GM18505 (cell line): Measurements from ENCODE around the gene BAZ1A.

Experiments used
- ATAC-seq: cut with Tn5 transposase; IDR thresholded peaks from one replicate; pipeline ENCODE4 v1.9.1; 2021; ENCODE audit not compliant: unreplicated experiment
- POLR2A ChIP-seq: IDR thresholded peaks from 4 replicates; pipeline ENCODE4 v1.6.1; 2011; ENCODE audit warnings: borderline replicate concordance; ENCODE audit not compliant: insufficient read depth, insufficient read length; ENCODE audit errors: extremely low read depth

Gene BAZ1A

GRCh38 chr14:34794941-34795340, 80.2 kb downstream of the BAZ1A start:
- no peak for TF ChIP-seq POLR2A
- no peak for ATAC-seq

GRCh38 chr14:34794217-34794616, 80.9 kb downstream of the BAZ1A start:
- no peak for ATAC-seq
- no peak for TF ChIP-seq POLR2A

- ATAC-seq = no peak
- TF ChIP-seq POLR2A = no peak
Measured at GRCh38 chr14:34792598-34792997, 82.6 kb downstream of the BAZ1A start.

GRCh38 chr14:34785223-34786006, 89.7 kb downstream of the BAZ1A start:
- no peak for TF ChIP-seq POLR2A
- ATAC-seq = no peak

- no peak for TF ChIP-seq POLR2A
- ATAC-seq = no peak
Measured at GRCh38 chr14:34782031-34782430, 93.1 kb downstream of the BAZ1A start.

- TF ChIP-seq POLR2A = no peak
- no peak for ATAC-seq
Measured at GRCh38 chr14:34781242-34781641, 93.9 kb downstream of the BAZ1A start.

- ATAC-seq = no peak
- TF ChIP-seq POLR2A = no peak
Measured at GRCh38 chr14:34780646-34781045, 94.5 kb downstream of the BAZ1A start.

GRCh38 chr14:34778744-34779143, 96.4 kb downstream of the BAZ1A start:
- no peak for TF ChIP-seq POLR2A
- ATAC-seq = no peak

GRCh38 chr14:34776611-34777010, 98.5 kb downstream of the BAZ1A start:
- no peak for ATAC-seq
- TF ChIP-seq POLR2A = no peak

GRCh38 chr14:34775922-34776321, 99.2 kb downstream of the BAZ1A start:
- TF ChIP-seq POLR2A = no peak

GRCh38 chr14:34775342-34775741, 99.8 kb downstream of the BAZ1A start:
- no peak for ATAC-seq
- no peak for TF ChIP-seq POLR2A

More at GRCh38 chr14:34775922-34776321, 99.2 kb downstream of the BAZ1A start:
- ATAC-seq = no peak

GRCh38 chr14:34770901-34771300, 104.3 kb downstream of the BAZ1A start:
- no peak for ATAC-seq
- TF ChIP-seq POLR2A = no peak

GRCh38 chr14:34766606-34767005, 108.6 kb downstream of the BAZ1A start:
- TF ChIP-seq POLR2A = no peak
- ATAC-seq = no peak

- ATAC-seq = no peak
- TF ChIP-seq POLR2A = no peak
Measured at GRCh38 chr14:34766060-34766459, 109.1 kb downstream of the BAZ1A start.

GRCh38 chr14:34755215-34755614, 119.9 kb downstream of the BAZ1A start:
- no peak for TF ChIP-seq POLR2A
- no peak for ATAC-seq

GRCh38 chr14:34754687-34755086, 120.5 kb downstream of the BAZ1A start:
- no peak for TF ChIP-seq POLR2A
- no peak for ATAC-seq

GRCh38 chr14:34750670-34751069, 124.5 kb downstream of the BAZ1A start:
- TF ChIP-seq POLR2A = no peak
- ATAC-seq = no peak
